PC-3 (cell line): ENCODE measurements around the gene RNASEH2B.
A peak's percentile ranks its signal among the peaks of the same experiment; 100 is the strongest.

Experiments
- CTCF ChIP-seq: fragments of 300-600 bp; sonication (generic); conservative IDR thresholded peaks from 2 replicates; pipeline ENCODE4 v1.5.1; 2017; ENCODE audit warnings: antibody characterized with exemption, low read depth, mild to moderate bottlenecking, low read length
- EZH2 ChIP-seq: fragments of 300-600 bp; sonication (generic); IDR thresholded peaks from one replicate; pipeline ENCODE4 v1.6.1; 2017; ENCODE audit warnings: antibody characterized with exemption, mild to moderate bottlenecking, low read length; ENCODE audit not compliant: unreplicated experiment
- EZH2phosphoT487 ChIP-seq: fragments of 300-600 bp; sonication (generic); IDR thresholded peaks from 2 replicates; pipeline ENCODE4 v1.6.1; 2018; ENCODE audit warnings: mild to moderate bottlenecking, antibody characterized with exemption, low read length, borderline replicate concordance

- TF ChIP-seq CTCF: peak; percentile 31; the same call in 1 of the 2 replicates
- TF ChIP-seq EZH2phosphoT487: no peak
- no peak for TF ChIP-seq EZH2
Observed at GRCh38 chr13:50969691-50970090, 60.1 kb downstream of the RNASEH2B start.
